IMR-90 (cell line): ENCODE results near the gene FRAS1. TPM values are rescaled to one million over a fixed set of nuclear protein-coding genes. Genes with fewer than 3 reads are reported as not detected.

Experiments used
- ATAC-seq: fragments of 200-7000 bp; cut with Tn5 transposase; 2 replicates; pipeline ENCODE4 v1.9.1; 2020; ENCODE audit warnings: low read depth, mild to moderate bottlenecking, moderate library complexity
- BruUV-seq: library from RNA; stranded (reverse); fragments of 400-500 nt; replicated peaks from 2 replicates; lab custom pipeline; 2021; lab: Mats Ljungman, UMichigan
- CTCF ChIA-PET: fragments of 300-600 bp; formaldehyde crosslinking; extraction: SDS; loops from one replicate; lab custom pipeline; 2021; ENCODE audit warnings: antibody characterized with exemption; lab: Yijun Ruan, JAX
- POLR2A ChIA-PET: fragments of 300-600 bp; sonication (Branson Sonifier 250); formaldehyde crosslinking; loops from one replicate; lab custom pipeline; 2022; ENCODE audit warnings: antibody characterized with exemption; ENCODE audit not compliant: unreplicated experiment; lab: Charles Lee
- DNase-seq: peaks from one replicate; pipeline ENCODE4 v3.0.0; 2013
- H2AFZ ChIP-seq: replicated peaks from 2 replicates; pipeline ENCODE3; 2013; ENCODE audit warnings: low read length, mild to moderate bottlenecking; ENCODE audit not compliant: poor library complexity
- H2AK5ac ChIP-seq: 2 replicates; pipeline ENCODE4 v1.6.1; 2013; ENCODE audit warnings: low read depth, low read length, inconsistent platforms
- H2AK9ac ChIP-seq: replicated peaks from 2 replicates; pipeline ENCODE3; 2013; ENCODE audit warnings: mild to moderate bottlenecking, low read depth, low read length, moderate library complexity; ENCODE audit not compliant: poor library complexity
- H2BK120ac ChIP-seq: 2 replicates; pipeline ENCODE4 v1.6.1; 2013; ENCODE audit warnings: low read depth, low read length, inconsistent platforms
- H2BK15ac ChIP-seq: 3 replicates; pipeline ENCODE4 v1.6.1; 2013; ENCODE audit warnings: low read depth, low read length, inconsistent platforms
- H2BK20ac ChIP-seq: 2 replicates; pipeline ENCODE4 v1.6.1; 2013; ENCODE audit warnings: low read depth, mild to moderate bottlenecking, inconsistent platforms, low read length, moderate library complexity
- H2BK5ac ChIP-seq: 2 replicates; pipeline ENCODE4 v1.6.1; 2013; ENCODE audit warnings: mild to moderate bottlenecking, low read depth, low read length, inconsistent platforms; ENCODE audit not compliant: poor library complexity, severe bottlenecking
- H3K14ac ChIP-seq: replicated peaks from 2 replicates; pipeline ENCODE4 v1.6.1; 2013; ENCODE audit warnings: low read depth, low read length, inconsistent platforms
- H3K18ac ChIP-seq: 2 replicates; pipeline ENCODE4 v1.6.1; 2013; ENCODE audit warnings: low read depth, low read length, control low read depth
- H3K23ac ChIP-seq: 2 replicates; pipeline ENCODE4 v1.6.1; 2013; ENCODE audit warnings: low read depth, low read length, inconsistent platforms
- H3K27ac ChIP-seq: 2 replicates; pipeline ENCODE4 v1.5.1; 2013; ENCODE audit warnings: mild to moderate bottlenecking, control low read depth, low read length; ENCODE audit not compliant: insufficient read depth
- H3K27me3 ChIP-seq: 2 replicates; pipeline ENCODE4 v1.6.1; 2013; ENCODE audit warnings: low read length; ENCODE audit not compliant: control insufficient read depth, insufficient read depth
- H3K36me3 ChIP-seq: 2 replicates; pipeline ENCODE4 v1.6.1; 2013; ENCODE audit warnings: low read length, mixed read lengths; ENCODE audit not compliant: control insufficient read depth, insufficient read depth
- H3K4ac ChIP-seq: 2 replicates; pipeline ENCODE4 v1.6.1; 2013; ENCODE audit warnings: low read depth, low read length, inconsistent platforms
- H3K4me1 ChIP-seq: 2 replicates; pipeline ENCODE4 v1.6.1; 2013; ENCODE audit warnings: low read length, mixed read lengths; ENCODE audit not compliant: control insufficient read depth, insufficient read depth
- H3K4me2 ChIP-seq: 2 replicates; pipeline ENCODE4 v1.6.1; 2013; ENCODE audit warnings: low read depth, mild to moderate bottlenecking, control low read depth, low read length, moderate library complexity
- H3K4me3 ChIP-seq: 2 replicates; pipeline ENCODE4 v1.5.1; 2013; ENCODE audit warnings: low read depth, mild to moderate bottlenecking, control low read depth, low read length, moderate library complexity; ENCODE audit not compliant: insufficient read depth
- H3K56ac ChIP-seq: 2 replicates; pipeline ENCODE4 v1.6.1; 2013; ENCODE audit warnings: low read length, inconsistent platforms; ENCODE audit not compliant: insufficient read depth; ENCODE audit errors: extremely low read depth
- H3K79me1 ChIP-seq, 2 experiments: 2 replicates each; pipeline ENCODE4 v1.6.1; 2013; ENCODE audit warnings: low read length in 2 of 2, inconsistent platforms in 1 of 2, low read depth in 1 of 2
- H3K9ac ChIP-seq: 2 replicates; pipeline ENCODE4 v1.6.1; 2013; ENCODE audit warnings: low read depth, low read length, control low read depth
- H3K9me1 ChIP-seq: 2 replicates; pipeline ENCODE4 v1.6.1; 2013; ENCODE audit warnings: low read length, inconsistent platforms; ENCODE audit not compliant: insufficient read depth
- H3K9me3 ChIP-seq: 2 replicates; pipeline ENCODE4 v1.6.1; 2013; ENCODE audit warnings: low read length; ENCODE audit not compliant: control insufficient read depth, insufficient read depth
- H4K20me1 ChIP-seq: 2 replicates; pipeline ENCODE4 v1.6.1; 2013; ENCODE audit warnings: low read length, inconsistent platforms; ENCODE audit not compliant: insufficient read depth
- H4K5ac ChIP-seq: 2 replicates; pipeline ENCODE4 v1.6.1; 2013; ENCODE audit warnings: mild to moderate bottlenecking, low read depth, low read length, control low read depth
- H4K8ac ChIP-seq, 2 experiments: 2 replicates each; pipeline ENCODE4 v1.6.1; 2013; ENCODE audit warnings: low read depth in 2 of 2, low read length in 2 of 2, control low read depth in 1 of 2, inconsistent platforms in 1 of 2
- H4K91ac ChIP-seq: 2 replicates; pipeline ENCODE4 v1.6.1; 2013; ENCODE audit warnings: low read depth, low read length, inconsistent platforms; ENCODE audit not compliant: insufficient read depth
- BHLHE40 ChIP-seq: fragments of 150-350 bp; IDR thresholded peaks from 2 replicates; pipeline ENCODE4 v1.6.1; 2016; ENCODE audit warnings: mild to moderate bottlenecking, low read depth, low read length
- CEBPB ChIP-seq: IDR thresholded peaks from 2 replicates; pipeline ENCODE4 v1.6.1; 2012; ENCODE audit warnings: low read depth, low read length, improper control_type of control experiment
- CHD1 ChIP-seq: IDR thresholded peaks from 2 replicates; pipeline ENCODE4 v1.6.1; 2012; ENCODE audit warnings: low read depth, low read length, improper control_type of control experiment
- CTCF ChIP-seq: conservative IDR thresholded peaks from 2 replicates; pipeline ENCODE4 v1.5.1; 2012; ENCODE audit warnings: mild to moderate bottlenecking, low read depth, low read length, improper control_type of control experiment
- ELK1 ChIP-seq: fragments of 150-350 bp; IDR thresholded peaks from 2 replicates; pipeline ENCODE4 v1.6.1; 2016; ENCODE audit warnings: low read depth, mild to moderate bottlenecking, low read length, moderate library complexity, borderline replicate concordance
- FOS ChIP-seq: fragments of 150-350 bp; IDR thresholded peaks from 2 replicates; pipeline ENCODE4 v1.6.1; 2016; ENCODE audit warnings: low read depth, low read length
- MAFK ChIP-seq: IDR thresholded peaks from 2 replicates; pipeline ENCODE4 v1.6.1; 2012; ENCODE audit warnings: low read depth, low read length, improper control_type of control experiment
- MAZ ChIP-seq: IDR thresholded peaks from 2 replicates; pipeline ENCODE4 v1.6.1; 2012; ENCODE audit warnings: low read depth, mild to moderate bottlenecking, low read length, improper control_type of control experiment, moderate library complexity, borderline replicate concordance
- MXI1 ChIP-seq: IDR thresholded peaks from 2 replicates; pipeline ENCODE4 v1.6.1; 2012; ENCODE audit warnings: low read depth, mild to moderate bottlenecking, low read length, moderate library complexity, borderline replicate concordance
- NFE2L2 ChIP-seq: fragments of 150-350 bp; IDR thresholded peaks from 2 replicates; pipeline ENCODE4 v1.6.1; 2016; ENCODE audit warnings: low read depth, mild to moderate bottlenecking, low read length
- POLR2A ChIP-seq: IDR thresholded peaks from 2 replicates; pipeline ENCODE4 v1.6.1; 2012; ENCODE audit warnings: mild to moderate bottlenecking, low read depth, low read length
- RAD21 ChIP-seq: IDR thresholded peaks from 2 replicates; pipeline ENCODE4 v1.6.1; 2012; ENCODE audit warnings: low read length, improper control_type of control experiment
- RCOR1 ChIP-seq: IDR thresholded peaks from 2 replicates; pipeline ENCODE4 v1.6.1; 2012; ENCODE audit warnings: mild to moderate bottlenecking, low read length, improper control_type of control experiment; ENCODE audit not compliant: insufficient replicate concordance
- RFX5 ChIP-seq: IDR thresholded peaks from 2 replicates; pipeline ENCODE4 v1.8.0; 2012; ENCODE audit warnings: low read depth, mild to moderate bottlenecking, low read length, moderate library complexity
- SMC3 ChIP-seq: fragments of 150-350 bp; IDR thresholded peaks from 2 replicates; pipeline ENCODE4 v1.6.1; 2016; ENCODE audit warnings: low read depth, mild to moderate bottlenecking, antibody characterized with exemption, low read length, moderate library complexity
- USF2 ChIP-seq: fragments of 150-350 bp; IDR thresholded peaks from 2 replicates; pipeline ENCODE4 v1.6.1; 2017; ENCODE audit warnings: mild to moderate bottlenecking, antibody characterized with exemption, low read length, low read depth
- WGBS, 2 experiments: methylation state at CpG; one replicate each; pipeline versions ENCODE4 v1.1.5 to v1.1.7; 2013; ENCODE audit warnings: missing lambda C conversion rate in 2 of 2; ENCODE audit not compliant: insufficient read length in 1 of 2; ENCODE audit errors: extremely low coverage in 2 of 2; 5-methylcytosine and 5-hydroxymethylcytosine counted together
- dilution Hi-C: fragments of 300-500 bp; cut with HindIII; formaldehyde crosslinking; loops from one replicate; pipeline ENCODE4 v1.14.3; 2018; ENCODE audit warnings: low sequenced_read_pairs; ENCODE audit not compliant: unreplicated experiment
- in situ Hi-C: fragments of 300-500 bp; cut with MboI; formaldehyde crosslinking; loops from 3 replicates; pipeline ENCODE4 v1.14.3; 2019; ENCODE audit warnings: low sequenced_read_pairs, inconsistent platforms, mixed read lengths
- intact Hi-C: fragments of 100-400 bp; cut with micrococcal nuclease; formaldehyde crosslinking; loops from 2 replicates; pipeline ENCODE4 v1.10.0; 2022
- polyA plus RNA-seq, 3 experiments: library from polyadenylated mRNA; depleted of rRNA; stranded (reverse); fragments of >200 nt; gene quantifications; 2 replicates each; pipeline ENCODE4 v1.2.3, GENCODE V29; 2012; ENCODE audit warnings: low replicate concordance in 1 of 3
- total RNA-seq: library from RNA; depleted of rRNA; stranded (reverse); fragments of >200 nt; gene quantifications from 2 replicates; pipeline ENCODE4 v1.2.3, GENCODE V29; 2012

The FRAS1 gene
- total and polyA plus RNA-seq, 2 of the 4 experiments (the other 2 are of a cell fraction): under 0.01 to 0.03 TPM

- H3K23ac ChIP-seq: no peak overlapping the region
- H3K4me1 ChIP-seq: no peaks in the 10 kb centered on the region
- in situ Hi-C loops: no loop called here
- H3K27ac ChIP-seq: no peak overlapping the region
- H2BK120ac ChIP-seq: no peak overlapping the region
- no peak overlapping the region for H4K8ac ChIP-seq
- H2BK15ac ChIP-seq: no peak overlapping the region
- no peaks in the 10 kb centered on the region for H3K9me3 ChIP-seq
- no peak for DNase-seq
- H4K5ac ChIP-seq: no peak overlapping the region
- no peak overlapping the region for H3K56ac ChIP-seq
- H3K9ac ChIP-seq: no peak overlapping the region
- no peak overlapping the region for H2BK5ac ChIP-seq
- CTCF ChIA-PET: no interaction called here
- H3K18ac ChIP-seq: no peak overlapping the region
- H4K91ac ChIP-seq: no peak overlapping the region
- H3K4me2 ChIP-seq: no peak overlapping the region
- no peak overlapping the region for H2BK20ac ChIP-seq
- no peaks in the 10 kb centered on the region for H3K36me3 ChIP-seq
- WGBS, 2 experiments: no CpG with 5 or more reads among the region's 3 CpGs
- no TSS peak for BruUV-seq
- no peaks in the 10 kb centered on the region for H4K20me1 ChIP-seq
- no peak overlapping the region for H3K14ac ChIP-seq
- TF ChIP-seq FOS (no peak), MAZ (no peak), RCOR1 (no peak), ELK1 (no peak), CHD1 (no peak), CTCF (no peak), NFE2L2 (no peak), BHLHE40 (no peak), SMC3 (no peak), MXI1 (no peak), POLR2A (no peak), RFX5 (no peak), RAD21 (no peak), CEBPB (no peak), USF2 (no peak), MAFK (no peak)
- dilution Hi-C loops: no loop called here
- no peak overlapping the region for H2AK5ac ChIP-seq
- H3K4me3 ChIP-seq: no peak overlapping the region
- no peaks in the 10 kb centered on the region for H3K79me1 ChIP-seq
- H2AK9ac ChIP-seq: no peak overlapping the region
- no peaks in the 10 kb centered on the region for H3K27me3 ChIP-seq
- no peak for ATAC-seq
- no peak overlapping the region for H3K4ac ChIP-seq
- no peaks in the 10 kb centered on the region for H3K9me1 ChIP-seq
- intact Hi-C loops: no loop called here
- no peak overlapping the region for H2AFZ ChIP-seq
- POLR2A ChIA-PET: no interaction called here
These were observed 168.1 kb downstream of the FRAS1 start for GRCh38 chr4:78225236-78225635.
